ENCODE results near the gene GCN1. TPM values are rescaled to one million over a fixed set of nuclear protein-coding genes. Genes with fewer than 3 reads are reported as not detected.
A peak's percentile ranks its signal among the peaks of the same experiment; 100 is the strongest.
"Not testable (repeated sequence)": the region's sequence is repeated elsewhere in the genome, so short reads cannot be mapped to it uniquely, and the experiment has no call there.

The GCN1 gene
- total RNA-seq, 6 donors from 2014 or later: 48.1 to 140 (median 69.6) TPM

GRCh38 chr12:120199025-120199424, 4.5 kb upstream of the GCN1 start:
- Histone ChIP-seq H3K36me3 (peaks cover 20 to 40% (median 34%) of the 10 kb centered on the region in 4 donors), H3K27ac (peak overlapping the region in 3 of 4 donors; percentile 87 to 91 (median 87)), H3K4me1 (peaks cover 20 to 41% (median 29%) of the 10 kb centered on the region in 4 donors), H3K27me3 (no peaks in the 10 kb centered on the region), H3K9me3 (no peaks in the 10 kb centered on the region), H3K4me3 (peak overlapping the region in 1 of 4 donors; percentile 95)
- TF ChIP-seq POLR2A (IDR thresholded peaks at IDR 0.05) (no peak), CTCF (IDR thresholded peaks at IDR 0.05) (no peak), POLR2AphosphoS5 (IDR thresholded peaks at IDR 0.05) (no peak)
- no peak for ATAC-seq (ENCODE audit: low FRiP score in 2 of 2)
- DNase-seq: no peak
- 75 to 94% methylated on average over 5 to 7 of the region's 7 CpGs for WGBS, 2 donors

DNA sequence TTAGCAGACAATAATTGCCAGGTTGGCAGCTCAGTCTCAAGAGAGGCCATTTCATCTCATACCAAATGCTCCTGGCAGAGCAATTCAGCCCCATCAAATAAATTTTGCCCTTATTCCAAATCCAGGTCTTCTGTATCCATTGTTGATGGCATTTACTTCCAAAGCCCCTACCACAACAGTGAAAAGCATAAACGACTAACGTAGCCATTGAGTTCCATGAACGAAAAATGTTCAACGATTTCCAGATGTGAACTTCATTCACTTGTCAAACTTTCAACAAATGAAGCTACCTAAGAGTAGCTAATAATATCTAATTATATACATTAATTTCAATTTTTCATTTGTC, 3.0 kb upstream of the GCN1 start:
- ATAC-seq (ENCODE audit: low FRiP score in 2 of 2) (no peak), DNase-seq (no peak)
- H3K27me3 ChIP-seq: no peaks in the 10 kb centered on the region
- H3K27ac ChIP-seq: no peak overlapping the region
- TF ChIP-seq EP300 (IDR thresholded peaks at IDR 0.05) (no peak), CTCF (IDR thresholded peaks at IDR 0.05) (no peak), POLR2AphosphoS5 (IDR thresholded peaks at IDR 0.05) (no peak), POLR2A (IDR thresholded peaks at IDR 0.05) (no peak)
- H3K4me3 ChIP-seq: no peak overlapping the region
- H3K36me3 ChIP-seq: peaks cover 20 to 40% (median 34%) of the 10 kb centered on the region in 4 donors
- WGBS, 2 donors: 80% methylated on average over 4 of the region's 4 CpGs
- H3K4me1 ChIP-seq: peaks cover 34 to 56% (median 43%) of the 10 kb centered on the region in 4 donors
- H3K9me3 ChIP-seq: no peaks in the 10 kb centered on the region

GRCh38 chr12:120196817-120197541, 2.5 kb upstream of the GCN1 start:
- ATAC-seq (ENCODE audit: low FRiP score in 2 of 2); H3K27ac ChIP-seq: not testable (repeated sequence)
- 80 to 82% methylated on average over 7 of the region's 7 CpGs for WGBS, 2 donors

GRCh38 chr12:120196363-120196762, 1.8 kb upstream of the GCN1 start:
- Histone ChIP-seq H3K27ac (no peak overlapping the region), H3K36me3 (peaks cover 20 to 44% (median 34%) of the 10 kb centered on the region in 4 donors), H3K9me3 (no peaks in the 10 kb centered on the region), H3K4me1 (peaks cover 34 to 57% (median 46%) of the 10 kb centered on the region in 4 donors), H3K27me3 (no peaks in the 10 kb centered on the region), H3K4me3 (no peak overlapping the region)
- 67 to 79% methylated on average over 1 of the region's 1 CpG for WGBS, 2 donors
- no peak for DNase-seq
- ATAC-seq (ENCODE audit: low FRiP score in 2 of 2): no peak
- TF ChIP-seq EP300 (IDR thresholded peaks at IDR 0.05): no peak
- TF ChIP-seq POLR2AphosphoS5 (IDR thresholded peaks at IDR 0.05): no peak
- TF ChIP-seq POLR2A (IDR thresholded peaks at IDR 0.05): no peak
- no peak for TF ChIP-seq CTCF (IDR thresholded peaks at IDR 0.05)

More at GRCh38 chr12:120196817-120197541, 2.5 kb upstream of the GCN1 start:
- Histone ChIP-seq H3K4me1 (peaks cover 34 to 57% (median 45%) of the 10 kb centered on the region in 4 donors), H3K36me3 (peaks cover 20 to 40% (median 34%) of the 10 kb centered on the region in 4 donors)
- H3K4me3 ChIP-seq, H3K27me3 ChIP-seq, H3K9me3 ChIP-seq, DNase-seq: not testable (repeated sequence)

- no peaks in the 10 kb centered on the region for H3K9me3 ChIP-seq
- TF ChIP-seq POLR2A (IDR thresholded peaks at IDR 0.05) (no peak), CTCF (IDR thresholded peaks at IDR 0.05) (no peak), POLR2AphosphoS5 (IDR thresholded peaks at IDR 0.05) (no peak), EP300 (IDR thresholded peaks at IDR 0.05) (no peak)
- peak overlapping the region; percentile 68 to 100 (median 88) for H3K4me3 ChIP-seq
- ATAC-seq (ENCODE audit: low FRiP score in 2 of 2) (peak in 1 of 2 donors; percentile 63), DNase-seq (no peak)
- H3K27me3 ChIP-seq: no peaks in the 10 kb centered on the region
- H3K36me3 ChIP-seq: peaks cover 26 to 53% (median 42%) of the 10 kb centered on the region in 4 donors
- H3K27ac ChIP-seq: peak overlapping the region; percentile 80 to 93 (median 83)
- WGBS, 2 donors: 0 to 2% methylated on average over 5 to 18 of the region's 18 CpGs
- H3K4me1 ChIP-seq: peaks cover 23 to 43% (median 33%) of the 10 kb centered on the region in 4 donors
These were observed 335 bp downstream of the GCN1 start for GRCh38 chr12:120194226-120194533.

DNA sequence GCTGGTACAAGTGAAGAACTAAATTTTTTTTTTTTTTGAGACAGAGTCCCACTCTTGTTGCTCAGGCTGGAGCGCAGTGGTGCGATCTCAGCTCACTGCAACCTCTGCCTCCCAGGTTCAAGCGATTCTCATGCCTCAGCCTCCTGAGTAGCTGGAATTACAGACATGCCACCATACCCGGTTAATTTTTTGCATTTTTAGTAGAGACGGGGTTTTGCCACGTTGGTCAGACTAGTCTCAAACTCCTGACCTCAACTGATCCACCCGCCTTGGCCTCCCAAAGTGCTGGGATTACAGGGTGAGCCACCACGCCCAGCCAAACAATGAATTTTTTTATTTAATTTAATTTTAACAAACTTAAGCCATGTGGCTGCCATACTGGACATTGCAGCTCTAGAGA, 1.2 kb downstream of the GCN1 start:
- not testable (repeated sequence) for H3K27me3 ChIP-seq; H3K27ac ChIP-seq; DNase-seq; ATAC-seq (ENCODE audit: low FRiP score in 2 of 2); H3K9me3 ChIP-seq
- Histone ChIP-seq H3K4me3 (peak overlapping the region in 2 of 4 donors; percentile 68 to 100), H3K36me3 (peaks cover 22 to 53% (median 42%) of the 10 kb centered on the region in 4 donors), H3K4me1 (peaks cover 19 to 34% (median 26%) of the 10 kb centered on the region in 4 donors)
- 75 to 81% methylated on average over 8 of the region's 8 CpGs for WGBS, 2 donors

All from upper lobe of left lung (tissue), 6 donors.